Erythroblast (primary cell): ENCODE results near the gene PLIN1.

Experiments used
- GATA1 ChIP-seq: IDR thresholded peaks from 2 replicates; pipeline ENCODE4 v1.6.1; 2011; ENCODE audit warnings: low read depth, mild to moderate bottlenecking, control low read depth, low read length, moderate library complexity
- POLR2A ChIP-seq: IDR thresholded peaks from 2 replicates; pipeline ENCODE4 v1.6.1; 2011; ENCODE audit warnings: mild to moderate bottlenecking, low read length

DNA sequence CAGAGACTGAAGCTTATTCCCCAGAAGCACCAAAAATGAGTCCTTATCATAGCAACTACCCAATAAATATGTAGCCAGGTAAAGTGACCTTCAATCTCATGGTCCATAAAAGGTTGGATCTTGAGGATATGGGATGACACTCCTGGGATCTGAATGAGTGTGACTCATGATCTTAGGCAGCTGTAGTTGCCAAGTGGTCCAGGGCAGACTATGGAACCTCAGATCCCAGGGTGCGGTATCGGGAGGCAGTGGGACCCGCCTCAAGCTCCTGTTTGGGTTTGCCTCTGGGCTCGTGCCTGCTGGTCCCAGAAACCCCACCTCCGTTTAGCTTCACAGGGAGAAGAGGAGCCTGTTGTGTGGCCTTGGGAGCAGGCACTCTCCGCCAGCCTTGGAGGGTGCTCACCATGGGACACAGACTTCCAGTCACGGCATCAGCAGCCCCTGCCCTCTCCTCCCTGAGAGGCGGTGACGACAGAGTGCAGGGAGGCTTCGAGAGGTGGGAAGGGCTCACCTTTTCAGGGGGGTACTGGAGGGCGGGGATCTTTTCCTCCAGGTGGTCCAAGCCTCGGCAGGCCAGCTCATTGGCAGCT is 8.1 kb downstream of the PLIN1 start:
- TF ChIP-seq POLR2A = no peak
- no peak for TF ChIP-seq GATA1
